ENCODE results near the gene FADD.

Gene FADD

GRCh38 chr11:70233962-70234361, 30.9 kb downstream of the FADD start:
- DNase-seq = no peak

DNA sequence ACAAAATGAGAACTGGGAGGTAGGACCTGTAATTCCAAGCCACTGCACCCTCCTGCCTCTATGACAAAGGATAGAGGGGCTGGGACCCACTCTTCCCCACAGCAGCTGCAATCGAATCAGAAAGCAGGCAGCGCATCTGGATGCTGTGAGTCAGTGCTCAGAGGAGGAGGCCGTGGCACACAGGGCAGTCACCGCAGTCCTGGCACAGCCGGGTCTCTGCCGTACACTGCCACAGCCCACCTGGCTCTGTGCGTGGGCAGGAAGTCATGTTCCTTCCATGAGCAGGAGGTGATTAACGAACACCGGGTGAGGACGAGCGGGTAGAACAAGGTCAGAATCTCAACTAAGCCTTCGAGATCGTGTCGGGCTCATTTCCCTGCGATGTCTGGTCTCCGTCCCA, 37.2 kb downstream of the FADD start:
- no peak for DNase-seq

DNA sequence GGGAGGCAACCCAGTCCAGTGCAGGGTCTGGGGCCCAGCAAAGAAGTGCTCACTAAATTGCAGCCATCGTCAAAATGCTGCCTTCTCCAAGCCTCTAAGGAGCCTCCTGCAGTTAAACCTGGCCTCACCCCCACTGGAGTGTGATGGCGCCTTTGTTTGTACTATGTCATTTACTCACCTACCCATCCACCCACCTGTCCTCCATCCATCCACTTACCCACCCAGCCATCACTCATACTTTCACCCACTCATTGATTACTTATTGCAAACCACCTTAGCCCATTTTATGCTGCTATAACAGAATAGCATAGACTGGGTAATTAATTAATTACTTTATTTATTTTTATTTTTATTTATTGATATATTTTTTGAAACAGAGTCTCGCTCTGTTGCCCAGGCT, 38.6 kb downstream of the FADD start:
- DNase-seq = no peak

DNA sequence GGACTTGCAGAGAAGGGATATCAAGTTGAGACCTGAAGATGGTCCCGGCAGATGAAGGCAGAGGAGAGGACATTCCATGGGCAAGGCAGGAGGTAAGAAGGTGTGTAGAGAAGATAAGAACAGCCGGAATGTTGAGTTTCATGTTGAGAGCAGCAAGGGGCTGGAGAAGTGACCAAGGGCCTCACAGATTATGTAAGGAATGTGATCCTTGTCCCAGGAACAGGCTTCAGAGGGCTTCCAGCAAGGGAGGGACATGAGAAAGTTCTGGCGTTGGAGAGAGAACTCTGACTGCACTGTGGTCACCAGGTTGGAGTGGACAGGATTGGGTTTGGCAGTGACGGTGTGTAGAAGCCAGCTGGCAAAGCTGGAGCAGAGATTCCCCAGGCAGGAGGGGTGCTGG, 39.8 kb downstream of the FADD start:
- DNase-seq = no peak

DNA sequence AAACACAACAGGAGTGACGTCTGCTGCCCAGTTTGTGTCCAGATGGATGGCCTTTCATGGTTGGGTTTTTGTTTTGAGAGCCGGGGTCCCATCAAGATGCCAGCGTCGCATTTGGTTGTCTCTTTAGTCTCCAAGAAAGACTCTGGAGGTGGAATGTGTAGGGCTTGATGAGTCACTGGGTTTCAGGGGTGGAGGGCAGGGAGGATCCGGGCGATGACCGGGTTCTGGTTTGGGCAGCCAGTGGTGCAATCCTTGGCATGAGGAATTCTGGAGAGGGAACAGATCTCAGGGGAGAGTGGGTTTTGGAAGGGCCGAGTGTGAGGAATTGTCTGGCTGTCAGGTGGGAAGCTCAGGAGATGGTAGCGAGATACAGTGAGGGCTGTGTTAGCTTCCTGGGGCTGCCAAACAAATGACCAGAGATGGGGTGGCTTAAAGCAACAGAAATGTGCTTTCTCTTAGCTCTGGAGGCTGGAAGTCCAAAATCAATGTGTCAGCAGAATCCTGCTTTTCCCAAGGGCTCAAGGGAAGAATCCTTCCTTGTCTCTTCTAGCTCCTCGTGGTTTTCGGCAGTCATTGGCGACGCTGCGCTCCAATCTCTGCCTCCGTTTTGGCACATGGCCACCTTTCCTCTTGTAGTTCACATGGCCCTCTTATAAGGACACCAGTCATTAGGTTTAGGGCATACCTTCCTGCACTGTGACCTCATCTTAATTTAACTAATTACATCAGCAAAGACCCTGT, 41.0 kb downstream of the FADD start:
- DNase-seq = no peak

DNA sequence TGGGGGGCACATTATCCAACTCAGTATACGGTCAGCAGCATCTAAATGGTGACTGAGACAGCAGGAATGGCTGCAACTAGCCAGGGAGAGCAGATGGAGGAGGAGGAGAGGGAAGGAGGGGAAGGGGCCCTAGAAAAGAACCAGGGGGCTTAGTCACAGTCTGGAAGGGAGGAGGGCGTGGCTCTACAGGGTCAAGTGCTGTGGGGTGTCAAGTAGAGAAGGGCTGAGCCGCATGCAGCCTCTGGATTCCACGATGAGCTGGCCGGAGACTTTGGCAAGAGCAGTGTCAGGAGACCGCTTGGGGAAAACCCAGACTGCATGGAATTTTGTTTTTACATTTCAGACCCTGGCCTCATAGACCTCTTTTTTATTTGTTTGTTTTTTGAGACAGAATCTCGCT, 41.6 kb downstream of the FADD start:
- no peak for DNase-seq

DNA sequence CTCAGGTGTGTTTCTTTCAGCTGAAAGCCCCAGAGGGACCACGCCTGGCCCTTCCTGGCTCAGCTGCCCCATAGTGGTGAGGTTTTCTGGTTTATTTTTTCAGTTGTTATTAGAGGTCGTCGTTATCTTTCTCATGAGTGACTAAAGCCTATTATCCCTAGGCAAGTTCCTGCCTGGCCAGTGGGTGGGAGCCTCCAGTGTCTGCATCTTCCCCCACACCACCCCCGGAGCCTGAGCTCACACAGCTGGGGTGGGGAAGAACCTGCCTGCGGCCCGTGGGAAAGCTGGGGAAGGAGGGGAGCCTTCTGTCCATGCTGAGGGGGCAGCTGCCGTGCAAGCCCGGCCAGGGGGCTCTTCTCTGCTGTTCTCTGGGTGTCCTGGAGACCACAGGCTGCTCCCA, 43.1 kb downstream of the FADD start:
- no peak for DNase-seq

DNA sequence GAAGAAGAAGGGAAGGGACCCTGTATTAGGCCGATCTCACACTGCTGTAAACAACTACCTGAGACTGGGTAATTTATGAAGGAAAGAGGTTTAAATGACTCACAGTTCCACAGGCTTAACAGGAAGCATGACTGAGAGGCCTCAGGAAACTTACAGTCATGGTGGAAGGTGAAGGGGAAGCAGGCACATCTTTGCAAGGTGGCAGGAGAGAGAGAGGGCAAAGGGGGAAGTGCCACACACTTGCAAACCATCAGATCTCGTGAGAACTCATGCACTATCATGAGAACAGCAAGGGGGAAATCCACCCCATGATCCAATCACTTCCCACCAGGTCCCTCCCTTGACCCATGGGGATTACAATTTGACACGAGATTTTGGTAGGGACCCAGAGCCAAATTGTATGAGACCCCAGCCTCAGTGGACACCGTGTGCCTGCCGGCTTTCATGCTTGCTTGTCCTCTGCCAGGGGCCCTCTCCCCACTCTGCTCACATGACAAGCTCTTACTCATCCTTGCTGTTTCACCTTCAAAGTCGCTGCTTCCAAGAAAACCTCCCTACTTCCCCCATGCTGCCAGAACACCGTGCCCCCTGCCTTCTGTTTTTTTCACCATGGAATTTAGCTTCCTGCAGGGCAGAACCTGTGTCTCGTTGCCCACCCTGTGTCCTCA, 44.1 kb downstream of the FADD start:
- no peak for DNase-seq

DNA sequence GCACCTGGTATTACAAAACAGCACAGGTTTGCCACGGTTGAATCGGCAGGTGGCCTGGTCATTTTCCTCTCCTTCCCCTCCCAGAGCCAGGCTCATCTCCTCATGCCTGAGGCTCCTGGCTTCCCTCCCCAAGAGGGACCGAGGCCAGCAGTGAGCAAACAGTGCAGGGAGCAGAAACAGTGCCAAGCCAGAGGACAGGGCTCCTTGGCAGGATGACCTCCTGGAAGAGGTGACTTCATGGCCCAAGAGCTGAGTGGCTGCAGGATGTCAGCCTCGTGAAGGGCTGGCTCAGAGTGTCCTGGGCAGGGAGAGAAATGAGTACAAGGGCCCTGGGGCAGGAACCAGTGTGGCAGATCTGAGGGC, 44.6 kb downstream of the FADD start:
- DNase-seq = no peak

- peak; percentile 83 for DNase-seq
Measured at GRCh38 chr11:70250876-70251658, 48.0 kb downstream of the FADD start.

DNA sequence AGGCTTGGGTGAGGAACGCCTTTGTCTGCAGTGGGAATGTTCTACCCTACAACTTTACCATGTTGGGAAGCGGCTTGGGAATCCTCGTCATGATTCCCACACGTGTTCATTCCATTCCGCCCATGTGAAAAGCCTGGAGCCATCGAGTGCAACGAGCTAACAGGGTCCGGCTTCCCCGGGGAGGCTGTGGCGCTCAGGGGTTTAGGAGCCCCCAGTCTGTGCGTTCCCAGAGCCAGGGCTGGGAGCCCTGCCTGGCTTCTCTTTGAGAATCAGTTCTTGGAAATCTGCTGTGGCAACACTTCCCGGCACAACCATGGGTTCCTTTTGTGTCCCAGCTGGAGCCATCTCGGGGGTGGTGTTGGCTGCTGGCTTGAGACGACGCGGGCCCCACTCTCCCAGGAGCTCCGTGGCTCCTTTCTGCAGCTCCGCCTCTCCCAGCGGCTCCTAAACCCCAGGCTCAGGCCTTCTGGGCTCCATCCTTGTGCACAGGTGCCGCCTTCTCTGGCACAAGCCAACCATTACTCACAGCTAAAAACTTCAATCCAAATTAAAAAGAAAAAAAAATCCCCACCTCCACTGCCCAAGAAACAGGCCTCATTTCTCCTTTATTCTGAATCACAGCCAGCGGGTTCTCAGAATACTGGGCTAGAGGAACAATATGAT, 48.7 kb downstream of the FADD start:
- DNase-seq = no peak

GRCh38 chr11:70252844-70253243, 49.7 kb downstream of the FADD start:
- DNase-seq = no peak

DNA sequence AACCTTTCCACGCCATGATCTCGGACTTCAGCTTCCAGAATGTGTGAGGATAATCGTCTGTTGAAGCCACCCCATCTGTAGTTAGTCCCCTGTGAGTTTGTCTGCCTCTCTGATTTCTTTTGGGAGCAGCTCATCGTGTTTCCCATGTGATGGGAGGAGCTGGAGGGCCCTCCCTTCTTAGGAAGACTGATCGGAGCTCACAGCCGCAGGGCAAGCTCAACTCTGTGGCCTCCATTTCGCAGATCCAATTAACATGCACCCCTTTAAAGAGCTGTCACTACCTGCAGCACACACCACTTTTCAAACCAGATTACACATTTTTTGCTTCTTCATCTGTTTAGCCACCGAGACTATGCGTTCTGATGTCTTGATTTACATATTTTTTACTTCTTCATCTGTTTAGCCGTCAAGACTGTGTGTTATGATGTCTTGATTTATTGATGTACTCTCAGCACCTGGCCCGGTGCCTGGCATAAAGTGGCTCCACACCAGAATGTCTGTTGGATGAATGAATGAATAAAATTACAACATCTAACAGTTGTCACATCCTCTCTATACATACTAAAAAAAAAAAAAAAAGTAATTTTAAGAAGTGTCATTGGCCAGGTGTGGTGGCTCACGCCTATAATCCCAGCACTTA, 52.5 kb downstream of the FADD start:
- DNase-seq = no peak

Data from right hindlimb (tissue), 1 donor.